ENCODE data around the gene CSRP1.

The CSRP1 gene

GRCh38 chr1:201447903-201448871, 58.7 kb downstream of the CSRP1 start:
- no peak overlapping the region for H3K4me3 ChIP-seq (ENCODE audit: low read length)
- no peak for DNase-seq (ENCODE audit: low read depth)
- TF ChIP-seq, protein P1, sequence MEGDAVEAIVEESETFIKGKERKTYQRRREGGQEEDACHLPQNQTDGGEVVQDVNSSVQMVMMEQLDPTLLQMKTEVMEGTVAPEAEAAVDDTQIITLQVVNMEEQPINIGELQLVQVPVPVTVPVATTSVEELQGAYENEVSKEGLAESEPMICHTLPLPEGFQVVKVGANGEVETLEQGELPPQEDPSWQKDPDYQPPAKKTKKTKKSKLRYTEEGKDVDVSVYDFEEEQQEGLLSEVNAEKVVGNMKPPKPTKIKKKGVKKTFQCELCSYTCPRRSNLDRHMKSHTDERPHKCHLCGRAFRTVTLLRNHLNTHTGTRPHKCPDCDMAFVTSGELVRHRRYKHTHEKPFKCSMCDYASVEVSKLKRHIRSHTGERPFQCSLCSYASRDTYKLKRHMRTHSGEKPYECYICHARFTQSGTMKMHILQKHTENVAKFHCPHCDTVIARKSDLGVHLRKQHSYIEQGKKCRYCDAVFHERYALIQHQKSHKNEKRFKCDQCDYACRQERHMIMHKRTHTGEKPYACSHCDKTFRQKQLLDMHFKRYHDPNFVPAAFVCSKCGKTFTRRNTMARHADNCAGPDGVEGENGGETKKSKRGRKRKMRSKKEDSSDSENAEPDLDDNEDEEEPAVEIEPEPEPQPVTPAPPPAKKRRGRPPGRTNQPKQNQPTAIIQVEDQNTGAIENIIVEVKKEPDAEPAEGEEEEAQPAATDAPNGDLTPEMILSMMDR (conservative IDR thresholded peaks at IDR 0.05; ENCODE audit: low read depth, low read length): peak; percentile 86

DNA sequence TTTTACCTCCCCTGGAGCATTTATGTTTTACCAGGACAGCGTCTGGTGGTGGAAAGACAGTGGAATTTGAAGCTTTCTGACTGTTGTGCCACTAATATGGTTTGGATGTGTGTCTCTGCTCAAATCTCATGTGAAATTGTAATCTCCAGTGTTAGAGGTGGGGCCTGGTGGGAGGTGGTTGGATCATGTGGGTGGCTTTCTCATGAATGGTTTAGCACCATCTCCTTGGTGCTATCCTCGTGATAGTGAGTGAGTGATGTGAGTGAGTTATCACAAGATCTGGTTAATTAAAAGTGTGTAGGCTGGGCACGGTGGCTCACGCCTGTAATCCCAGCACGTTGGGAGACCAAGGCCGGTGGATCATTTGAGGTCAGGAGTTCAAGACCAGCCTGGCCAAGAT, 61.6 kb downstream of the CSRP1 start:
- TF ChIP-seq, protein P1 (conservative IDR thresholded peaks at IDR 0.05; ENCODE audit: low read depth, low read length): no peak
- DNase-seq (ENCODE audit: low read depth): no peak
- H3K4me3 ChIP-seq (ENCODE audit: low read length): no peak overlapping the region

DNA sequence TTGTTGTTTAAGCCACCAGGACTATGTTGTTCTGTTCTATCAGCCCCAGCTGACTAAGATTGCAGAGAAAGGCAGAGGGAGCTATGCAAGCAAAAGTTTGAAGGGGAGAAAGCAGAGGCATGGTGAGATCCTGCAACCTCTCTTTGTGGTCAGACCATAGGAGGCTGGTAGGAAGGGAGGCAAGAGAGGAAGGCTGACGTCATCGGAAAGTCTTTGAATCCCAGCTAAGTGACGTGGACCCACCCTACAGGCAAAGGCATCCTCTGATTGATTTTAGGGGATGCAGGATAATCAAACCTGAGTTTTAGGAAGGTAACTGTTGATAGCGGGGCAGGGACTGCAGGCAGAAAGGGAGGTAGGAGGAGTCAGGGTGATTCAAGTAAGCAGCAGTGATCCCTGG, 62.1 kb downstream of the CSRP1 start:
- no peak for DNase-seq (ENCODE audit: low read depth)
- TF ChIP-seq, protein P1 (conservative IDR thresholded peaks at IDR 0.05; ENCODE audit: low read depth, low read length): no peak
- no peak overlapping the region for H3K4me3 ChIP-seq (ENCODE audit: low read length)

DNA sequence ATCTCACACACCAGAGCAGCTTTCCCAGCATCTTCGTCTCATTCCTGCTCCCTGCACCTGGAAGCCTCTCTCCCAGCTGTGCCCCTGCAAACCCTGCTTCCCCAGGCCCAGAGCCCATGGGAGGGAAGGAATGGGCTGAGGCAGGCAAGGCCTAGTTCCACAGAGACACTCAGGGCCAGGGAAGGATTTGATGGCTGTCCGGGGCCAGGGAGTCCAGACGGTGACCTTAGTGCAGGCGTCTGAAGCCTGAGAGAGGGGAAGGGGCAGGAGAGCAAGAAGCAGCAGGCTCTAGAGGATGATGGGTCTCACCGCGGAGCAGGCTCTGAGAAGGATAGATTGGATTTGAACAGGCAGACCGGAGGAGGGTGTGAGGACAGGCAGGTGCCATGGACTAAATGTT, 63.2 kb downstream of the CSRP1 start:
- TF ChIP-seq, protein P1 (conservative IDR thresholded peaks at IDR 0.05; ENCODE audit: low read depth, low read length): no peak
- DNase-seq (ENCODE audit: low read depth): no peak
- H3K4me3 ChIP-seq (ENCODE audit: low read length): no peak overlapping the region

- DNase-seq (ENCODE audit: low read depth): no peak
- H3K4me3 ChIP-seq (ENCODE audit: low read length): no peak overlapping the region
- TF ChIP-seq, protein P1 (conservative IDR thresholded peaks at IDR 0.05; ENCODE audit: low read depth, low read length): no peak
These were observed 70.0 kb downstream of the CSRP1 start for GRCh38 chr1:201436969-201437368.

DNA sequence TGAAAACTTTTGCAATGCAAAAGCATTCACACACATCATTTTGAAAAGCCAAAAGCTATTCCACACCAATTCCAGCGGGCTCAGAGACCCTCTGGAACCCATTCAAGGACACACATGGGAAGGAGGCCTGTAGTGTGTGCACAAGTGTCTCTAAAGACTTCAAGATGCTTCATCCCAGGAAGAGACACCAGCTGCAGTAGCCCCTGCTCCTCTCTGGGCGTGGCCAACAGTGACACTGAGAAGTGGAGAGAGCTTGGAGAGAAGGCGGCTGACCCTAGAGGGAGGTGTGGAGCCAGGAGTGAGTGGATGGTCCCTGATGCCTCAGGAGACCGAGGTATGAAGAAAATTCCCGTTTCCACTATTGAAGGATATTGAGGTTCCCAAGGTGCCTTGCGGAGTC, 70.5 kb downstream of the CSRP1 start:
- H3K4me3 ChIP-seq (ENCODE audit: low read length): no peak overlapping the region
- TF ChIP-seq, protein P1 (conservative IDR thresholded peaks at IDR 0.05; ENCODE audit: low read depth, low read length): peak; percentile 16
- no peak for DNase-seq (ENCODE audit: low read depth)

DNA sequence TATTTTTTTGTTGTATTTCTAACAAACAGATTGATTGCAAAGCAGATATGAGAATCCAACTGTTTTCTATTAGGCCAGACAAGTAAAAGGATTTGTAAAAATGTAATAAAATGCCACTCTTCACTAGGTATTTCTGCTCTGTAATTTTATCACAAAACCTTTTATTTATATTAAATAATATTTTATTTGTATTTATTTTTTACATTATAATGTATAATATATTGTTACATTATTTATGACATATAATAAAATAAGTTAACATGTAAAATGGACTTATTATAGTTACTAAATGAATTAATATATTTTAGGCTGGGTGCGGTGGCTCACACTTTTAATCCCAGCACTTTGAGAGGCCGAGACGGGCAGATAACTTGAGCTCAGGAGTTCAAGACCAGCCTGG, 72.7 kb downstream of the CSRP1 start:
- no peak overlapping the region for H3K4me3 ChIP-seq (ENCODE audit: low read length)
- TF ChIP-seq, protein P1 (conservative IDR thresholded peaks at IDR 0.05; ENCODE audit: low read depth, low read length): no peak
- no peak for DNase-seq (ENCODE audit: low read depth)
